Mucosa of gallbladder (tissue), 1 donor: Measurements from ENCODE around the gene LOXL3. TPM values are rescaled to one million over a fixed set of nuclear protein-coding genes. Genes with fewer than 3 reads are reported as not detected.
A peak's percentile ranks its signal among the peaks of the same experiment; 100 is the strongest.

Experiments used
- DNase-seq: peaks from one replicate; pipeline ENCODE4 v3.0.0-alpha.2; 2020; ENCODE audit warnings: low spot score
- total RNA-seq: library from RNA; stranded (reverse); gene quantifications from one replicate; pipeline ENCODE4 v1.2.1, GENCODE V29; 2021
- donor health status: DM: no; HTN: no; CAD: no.

Gene LOXL3
- total RNA-seq, 1 donor from 2014 or later = 15.9 TPM

GRCh38 chr2:74551942-74552913 lies 1.5 kb downstream of the LOXL3 start:
- DNase-seq = no peak

- no peak for DNase-seq
These were observed 2.2 kb downstream of the LOXL3 start for GRCh38 chr2:74551530-74551929.

GRCh38 chr2:74550231-74550630 lies 3.5 kb downstream of the LOXL3 start:
- DNase-seq = no peak

GRCh38 chr2:74548900-74549826 lies 4.6 kb downstream of the LOXL3 start:
- DNase-seq = peak; percentile 37

- DNase-seq = no peak
These were observed 5.3 kb downstream of the LOXL3 start for GRCh38 chr2:74548285-74548899.

GRCh38 chr2:74546004-74546403 lies 7.7 kb downstream of the LOXL3 start:
- no peak for DNase-seq

GRCh38 chr2:74544634-74545033 lies 9.1 kb downstream of the LOXL3 start:
- DNase-seq = no peak

GRCh38 chr2:74542978-74543377 lies 10.8 kb downstream of the LOXL3 start:
- no peak for DNase-seq

- DNase-seq = no peak
These were observed 13.5 kb downstream of the LOXL3 start for GRCh38 chr2:74540291-74540690.

GRCh38 chr2:74538881-74539339 lies 14.8 kb downstream of the LOXL3 start:
- DNase-seq = no peak

- DNase-seq = no peak
These were observed 16.6 kb downstream of the LOXL3 start for GRCh38 chr2:74537140-74537539.

- DNase-seq = no peak
These were observed 17.4 kb downstream of the LOXL3 start for GRCh38 chr2:74536166-74536950.

GRCh38 chr2:74535440-74535965 lies 18.2 kb downstream of the LOXL3 start:
- no peak for DNase-seq

- DNase-seq = no peak
These were observed 19.3 kb downstream of the LOXL3 start for GRCh38 chr2:74534411-74534810.

GRCh38 chr2:74533464-74533863 lies 20.3 kb downstream of the LOXL3 start:
- DNase-seq = no peak

GRCh38 chr2:74532222-74532621 lies 21.5 kb downstream of the LOXL3 start:
- no peak for DNase-seq

GRCh38 chr2:74531666-74532065 lies 22.1 kb downstream of the LOXL3 start:
- no peak for DNase-seq

GRCh38 chr2:74530239-74531187 lies 23.2 kb downstream of the LOXL3 start:
- DNase-seq = no peak

- DNase-seq = peak; percentile 99
These were observed 24.1 kb downstream of the LOXL3 start, which contains the start of the genes AUP1 and HTRA2 for GRCh38 chr2:74529357-74530238. AUP1 (minus strand) TSS chr2:74529706; CDS start chr2:74529629, 77 bp downstream. HTRA2 (plus strand) TSS chr2:74529933; CDS start chr2:74530007, 74 bp downstream.
